K562 treated with DMSO at 1 percent for 12 hours (cell line): ENCODE results near the gene SELENBP1. TPM values are rescaled to one million over a fixed set of nuclear protein-coding genes. Genes with fewer than 3 reads are reported as not detected.

ENCODE experiments used
- total RNA-seq: library from RNA; unstranded; fragments of 300-600 nt; gene quantifications from 2 replicates; pipeline ENCODE4 v1.2.3, GENCODE V29; 2022; ENCODE audit not compliant: insufficient read depth

The SELENBP1 gene
- 44.0 and 45.5 TPM in 2 replicates for total RNA-seq

DNA sequence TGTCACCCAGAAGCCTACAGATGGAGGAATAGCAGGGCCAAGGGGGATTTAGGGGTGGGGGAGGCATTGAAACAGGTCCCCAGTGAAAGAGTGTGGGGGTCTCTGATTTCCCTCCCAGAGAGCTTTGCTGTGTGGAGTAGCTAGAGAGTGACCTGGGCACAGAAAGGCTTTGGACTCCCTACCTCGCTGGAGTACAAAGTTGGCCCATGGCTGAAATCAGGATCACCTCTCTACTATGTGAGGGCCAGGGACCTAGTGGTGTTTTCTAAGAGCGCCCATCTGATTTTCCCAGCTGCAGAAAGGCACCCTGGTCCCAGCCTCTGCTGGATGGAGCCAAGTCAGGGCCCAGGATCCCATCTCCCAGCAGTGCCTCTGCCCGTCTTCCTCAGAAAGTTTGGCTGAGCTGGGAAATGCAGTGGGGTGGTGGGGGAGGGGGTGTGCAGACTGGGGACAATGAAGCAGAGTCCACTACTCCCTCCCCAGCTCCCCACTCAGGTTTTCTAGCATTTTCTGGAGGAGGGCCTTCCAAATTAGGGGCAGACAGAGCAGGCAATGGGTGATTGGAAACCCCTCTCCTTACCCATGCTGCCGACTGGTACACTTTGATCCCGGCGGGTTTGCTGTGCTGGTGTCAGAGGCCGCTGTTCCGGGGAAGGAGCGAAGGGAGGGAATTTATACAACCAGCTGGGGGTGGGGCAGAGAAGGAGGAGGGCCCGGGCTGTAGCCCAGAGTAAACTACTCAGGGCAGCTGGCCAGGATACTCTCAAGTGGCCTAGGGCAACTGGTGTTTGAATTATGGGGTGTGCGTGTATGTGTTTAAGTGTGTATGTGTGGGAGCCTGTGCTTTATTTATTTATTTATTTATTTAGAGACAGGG lies at the start of gene SELENBP1:
Gene SELENBP1, minus strand, starts transcription at position 648 of the 877 bp plus-strand sequence. Its CDS starts 64 bp downstream, at position 584.

DNA sequence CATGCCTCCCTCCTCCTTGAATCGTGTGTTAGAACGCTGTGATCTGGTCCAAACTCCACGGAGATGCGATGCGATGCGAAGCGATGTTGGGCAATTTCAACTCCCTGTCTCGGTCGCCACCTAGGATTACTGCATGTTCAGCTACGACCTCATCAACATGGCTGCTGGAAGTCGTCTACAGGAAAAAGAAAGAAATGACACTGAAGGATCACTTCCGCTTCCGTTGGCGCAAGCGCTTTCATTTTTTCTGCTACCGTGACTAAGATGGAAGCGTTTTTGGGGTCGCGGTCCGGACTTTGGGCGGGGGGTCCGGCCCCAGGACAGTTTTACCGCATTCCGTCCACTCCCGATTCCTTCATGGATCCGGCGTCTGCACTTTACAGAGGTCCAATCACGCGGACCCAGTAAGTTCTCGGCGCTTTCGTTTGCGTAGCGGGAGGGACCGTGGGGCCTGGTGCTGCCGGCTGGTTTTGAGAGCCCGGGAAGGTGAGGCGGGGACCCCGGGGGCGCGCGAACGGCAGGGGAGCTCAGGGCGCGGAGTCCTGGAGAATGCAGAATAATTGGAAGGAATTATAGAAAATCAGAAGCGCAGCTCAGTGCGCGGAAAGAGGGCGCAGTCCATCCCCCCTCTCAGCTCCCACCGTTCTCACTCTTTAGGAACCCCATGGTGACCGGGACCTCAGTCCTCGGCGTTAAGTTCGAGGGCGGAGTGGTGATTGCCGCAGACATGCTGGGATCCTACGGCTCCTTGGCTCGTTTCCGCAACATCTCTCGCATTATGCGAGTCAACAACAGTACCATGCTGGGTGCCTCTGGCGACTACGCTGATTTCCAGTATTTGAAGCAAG lies 27.0 kb upstream of the SELENBP1 start, which contains the start of gene PSMB4:
Gene PSMB4, plus strand, starts transcription at position 250 of the 848 bp plus-strand sequence. Its CDS starts 15 bp downstream, at position 265.

DNA sequence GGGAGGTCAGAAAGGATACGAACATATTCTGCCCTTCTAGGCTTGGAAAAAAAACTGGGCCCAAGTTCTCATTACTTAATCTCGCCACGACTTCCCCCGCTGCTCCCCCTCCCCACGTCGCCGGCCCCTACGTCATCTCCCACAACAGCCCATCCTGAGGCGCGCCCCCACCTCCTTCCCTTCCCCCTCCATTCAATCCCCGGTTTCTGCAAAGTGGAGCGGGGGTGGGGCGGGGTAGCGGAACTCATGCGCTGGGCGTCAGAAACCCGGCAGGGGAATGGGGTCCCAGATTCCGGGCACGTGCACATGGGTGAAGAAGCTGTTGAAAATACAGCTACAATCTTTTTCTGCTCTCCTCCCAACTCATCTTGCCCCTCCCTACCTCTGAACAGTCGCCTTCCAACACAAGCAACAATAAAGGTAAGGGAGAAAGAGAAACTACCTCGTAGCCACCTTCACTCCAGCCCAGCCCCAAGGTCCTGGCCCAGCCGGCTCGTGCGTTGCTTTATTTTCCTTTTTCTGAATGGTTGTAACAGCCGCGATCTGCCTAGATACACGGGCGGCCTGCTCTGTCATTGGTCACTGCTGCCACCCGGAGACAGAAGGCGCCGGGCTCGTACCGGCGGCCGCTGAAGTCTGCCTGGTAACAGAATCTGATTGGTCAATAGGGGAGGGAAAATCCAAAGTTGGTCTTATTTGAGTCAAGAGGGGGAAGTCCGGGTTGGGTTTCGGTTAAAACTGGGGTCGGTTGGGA lies 25.6 kb downstream of the SELENBP1 start, which contains the start of gene RFX5:
Gene RFX5, minus strand, starts transcription at position 484 of the 754 bp plus-strand sequence. CDS start 932 bp downstream, outside the sequence.

DNA sequence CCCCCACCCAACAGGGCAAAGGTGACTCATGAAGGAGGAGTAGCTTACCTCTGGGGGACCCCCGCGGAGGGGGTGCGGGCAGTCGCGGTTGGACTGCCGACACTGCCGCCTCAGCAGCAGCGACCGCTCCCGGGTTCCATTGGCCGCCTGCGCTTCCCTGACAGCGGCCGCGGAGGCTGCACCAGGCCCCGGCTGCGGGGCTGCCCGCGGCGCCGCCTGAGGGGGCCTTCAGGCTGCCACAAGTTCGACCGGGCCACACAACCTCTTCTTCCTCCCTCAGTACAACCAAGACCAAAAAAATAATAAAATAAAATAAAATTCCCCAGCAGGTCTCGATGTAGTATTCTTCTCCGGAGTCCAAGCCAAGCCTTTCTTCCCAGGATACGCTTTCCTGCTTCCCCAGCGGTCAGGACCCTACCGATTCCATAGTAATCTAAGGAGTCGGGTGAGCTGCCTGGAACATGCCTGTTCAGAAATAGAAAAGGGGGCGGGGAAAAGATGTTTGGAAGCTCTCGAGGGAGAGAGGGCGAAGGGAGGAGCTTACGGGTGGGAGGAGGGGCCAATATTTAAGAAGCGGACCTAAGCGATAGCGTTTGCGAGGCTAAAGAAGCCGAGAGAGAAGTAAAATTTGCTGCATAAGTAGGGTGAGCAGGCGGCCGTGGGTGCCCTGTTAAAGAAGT lies 45.1 kb downstream of the SELENBP1 start, which contains the start of gene PI4KB:
Gene PI4KB, minus strand, starts transcription at position 194 of the 680 bp plus-strand sequence. CDS start 10,935 bp downstream, outside the sequence.

Other genes with a start within 250 kb of the SELENBP1 start
- gene SEMA6C, start 226.1 kb downstream of the SELENBP1 start, total RNA-seq = 5.3 and 7.6 TPM in 2 replicates
- not detected in 2 replicates for gene TNFAIP8L2, start 216.1 kb downstream of the SELENBP1 start, total RNA-seq
- 2.3 and 4.8 TPM in 2 replicates for gene LYSMD1, start 206.8 kb downstream of the SELENBP1 start, total RNA-seq
- gene SCNM1, start 206.6 kb downstream of the SELENBP1 start, total RNA-seq = 56.7 and 62.1 TPM in 2 replicates
- gene TMOD4, start 196.7 kb downstream of the SELENBP1 start, total RNA-seq = not detected in 2 replicates
- 74.3 and 74.9 TPM in 2 replicates for gene VPS72, start 182.5 kb downstream of the SELENBP1 start, total RNA-seq
- 8.2 and 26.4 TPM in 2 replicates for gene PIP5K1A, start 174.2 kb downstream of the SELENBP1 start, total RNA-seq
- gene PSMD4, start 118.0 kb downstream of the SELENBP1 start, total RNA-seq = 300 and 354 TPM in 2 replicates
- 19.6 and 35.6 TPM in 2 replicates for gene ZNF687, start 90.4 kb downstream of the SELENBP1 start, total RNA-seq
- 44.3 and 56.9 TPM in 2 replicates for gene PI4KB, start 45.3 kb downstream of the SELENBP1 start, total RNA-seq
- 8.3 and 21.0 TPM in 2 replicates for gene RFX5, start 25.5 kb downstream of the SELENBP1 start, total RNA-seq
- gene PSMB4, start 26.9 kb upstream of the SELENBP1 start, total RNA-seq = 499 and 556 TPM in 2 replicates
- 7.3 and 32.4 TPM in 2 replicates for gene POGZ, start 86.8 kb upstream of the SELENBP1 start, total RNA-seq
- gene CGN, start 138.7 kb upstream of the SELENBP1 start, total RNA-seq = not detected in 2 replicates
- 5.2 and 10.4 TPM in 2 replicates for gene TUFT1, start 167.6 kb upstream of the SELENBP1 start, total RNA-seq
- 3.6 and 7.5 TPM in 2 replicates for gene SNX27, start 239.3 kb upstream of the SELENBP1 start, total RNA-seq